Measurements from ENCODE around the gene MYL4.

DNA sequence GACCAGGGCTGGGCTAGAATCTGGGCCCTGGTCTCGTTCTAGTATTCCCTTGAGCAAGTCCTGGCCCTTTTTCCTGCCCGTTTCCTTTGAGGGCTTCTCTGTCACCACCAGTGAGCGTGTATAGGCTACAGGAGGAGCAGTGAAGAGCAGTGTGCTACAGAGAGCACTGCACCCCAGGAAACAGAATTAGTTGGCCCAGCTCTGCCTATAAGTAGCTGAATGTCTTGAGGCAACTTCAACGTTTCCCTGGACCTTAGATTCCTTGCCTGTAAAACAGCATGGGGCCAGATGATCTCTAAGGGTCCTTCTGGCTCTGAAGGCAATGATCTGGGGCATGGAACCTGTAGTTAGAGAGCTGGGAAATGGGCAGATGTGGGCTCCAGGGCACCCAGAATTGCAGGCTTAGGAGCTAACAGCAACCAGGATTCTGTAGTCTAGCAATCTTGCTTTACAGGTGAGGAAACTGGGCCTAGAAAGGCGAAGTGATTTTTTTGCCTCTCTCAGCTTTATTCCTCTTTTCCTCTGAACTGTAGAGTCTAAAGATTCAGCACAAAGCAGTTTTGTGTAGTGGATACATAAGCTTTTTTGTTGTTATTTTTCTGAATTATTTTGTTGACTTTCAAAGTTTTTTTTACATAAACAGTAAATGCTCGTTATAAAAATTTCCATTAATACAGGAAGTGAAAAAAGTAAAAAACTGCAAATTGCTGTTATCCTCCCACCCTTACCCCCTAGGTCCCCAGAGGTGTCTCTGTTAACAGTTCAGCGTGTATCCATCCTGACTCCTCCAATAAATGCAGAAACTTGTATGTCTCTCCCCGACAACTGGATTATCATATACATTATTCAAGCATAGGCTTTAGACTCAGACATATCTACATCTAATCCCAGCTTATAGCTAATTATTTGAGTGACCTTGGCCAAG lies 1.7 kb upstream of the MYL4 start:
- TF ChIP-seq, protein P1, sequence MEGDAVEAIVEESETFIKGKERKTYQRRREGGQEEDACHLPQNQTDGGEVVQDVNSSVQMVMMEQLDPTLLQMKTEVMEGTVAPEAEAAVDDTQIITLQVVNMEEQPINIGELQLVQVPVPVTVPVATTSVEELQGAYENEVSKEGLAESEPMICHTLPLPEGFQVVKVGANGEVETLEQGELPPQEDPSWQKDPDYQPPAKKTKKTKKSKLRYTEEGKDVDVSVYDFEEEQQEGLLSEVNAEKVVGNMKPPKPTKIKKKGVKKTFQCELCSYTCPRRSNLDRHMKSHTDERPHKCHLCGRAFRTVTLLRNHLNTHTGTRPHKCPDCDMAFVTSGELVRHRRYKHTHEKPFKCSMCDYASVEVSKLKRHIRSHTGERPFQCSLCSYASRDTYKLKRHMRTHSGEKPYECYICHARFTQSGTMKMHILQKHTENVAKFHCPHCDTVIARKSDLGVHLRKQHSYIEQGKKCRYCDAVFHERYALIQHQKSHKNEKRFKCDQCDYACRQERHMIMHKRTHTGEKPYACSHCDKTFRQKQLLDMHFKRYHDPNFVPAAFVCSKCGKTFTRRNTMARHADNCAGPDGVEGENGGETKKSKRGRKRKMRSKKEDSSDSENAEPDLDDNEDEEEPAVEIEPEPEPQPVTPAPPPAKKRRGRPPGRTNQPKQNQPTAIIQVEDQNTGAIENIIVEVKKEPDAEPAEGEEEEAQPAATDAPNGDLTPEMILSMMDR (IDR thresholded peaks at IDR 0.05): no peak
- TF ChIP-seq POLR2A (IDR thresholded peaks at IDR 0.05): no peak

Data from esophagus squamous epithelium (tissue), 4 donors.